Gastroesophageal sphincter (tissue), 3 donors: Measurements from ENCODE around the gene EHMT2.

ENCODE experiments used
- CTCF ChIP-seq, 4 experiments: fragments of 200-600 bp in 2 of 4; fragments of 450-650 bp in 2 of 4; sonication (generic) in 1 of 4; IDR thresholded peaks; one replicate each; pipeline ENCODE4 v1.5.1; 2017 to 2019; ENCODE audit warnings: antibody characterized with exemption in 4 of 4, mild to moderate bottlenecking in 2 of 4, moderate library complexity in 2 of 4
- EP300 ChIP-seq: sonication (generic); formaldehyde crosslinking; IDR thresholded peaks from one replicate; pipeline ENCODE4 v1.6.1; 2017; ENCODE audit warnings: antibody characterized with exemption, mild to moderate bottlenecking
- POLR2A ChIP-seq, 2 donors: fragments of 450-650 bp; IDR thresholded peaks; one replicate each; pipeline ENCODE4 v1.6.1; 2017; ENCODE audit warnings: antibody characterized with exemption in 2 of 2, mild to moderate bottlenecking in 2 of 2, moderate library complexity in 1 of 2

GRCh38 chr6:31896493-31896855, 1.0 kb downstream of the EHMT2 start:
- TF ChIP-seq CTCF (IDR thresholded peaks at IDR 0.05) (no peak), EP300 (no peak), POLR2A (IDR thresholded peaks at IDR 0.05) (no peak)
